A549 (cell line): ENCODE results near the gene TXLNG.

Experiments
- CEBPB ChIP-seq, 2 experiments: fragments of >200 bp in 1 of 2; sonication (Bioruptor Twin) in 1 of 2; formaldehyde crosslinking in 1 of 2; IDR thresholded peaks; 2 replicates each; pipeline ENCODE4 v1.6.1; 2012 to 2016
- CHD2 ChIP-seq: fragments of 150-350 bp; IDR thresholded peaks from 2 replicates; pipeline ENCODE4 v1.6.1; 2014; ENCODE audit warnings: low read length; ENCODE audit not compliant: partially characterized antibody
- EP300 ChIP-seq, 2 experiments: fragments of >200 bp; sonication (Bioruptor Twin); formaldehyde crosslinking; IDR thresholded peaks; 2 replicates in 1 of 2; 3 replicates in 1 of 2; pipeline ENCODE4 v1.6.1; 2016 to 2017
- HOXA7 ChIP-seq: fragments of 250-450 bp; sonication (Bioruptor Pico); IDR thresholded peaks from 2 replicates; pipeline ENCODE4 v1.5.0; 2020; ENCODE audit warnings: mild to moderate bottlenecking, moderate library complexity
- KDM5A ChIP-seq: fragments of 200-600 bp; sonication (generic); IDR thresholded peaks from 2 replicates; pipeline ENCODE4 v1.6.1; 2016; ENCODE audit warnings: antibody characterized with exemption, mild to moderate bottlenecking
- NR3C1 ChIP-seq: fragments of >200 bp; sonication (Bioruptor Twin); formaldehyde crosslinking; IDR thresholded peaks from 3 replicates; pipeline ENCODE4 v1.6.1; 2017
- RAD21 ChIP-seq, 2 experiments: fragments of >200 bp in 1 of 2; sonication (Bioruptor Twin) in 1 of 2; formaldehyde crosslinking in 1 of 2; IDR thresholded peaks in 1 of 2; conservative IDR thresholded peaks in 1 of 2; 2 replicates in 1 of 2; 3 replicates in 1 of 2; pipeline ENCODE4 v1.6.1; 2012 to 2018; ENCODE audit warnings: inconsistent platforms in 1 of 2
- RCOR1 ChIP-seq: fragments of 150-350 bp; IDR thresholded peaks from 2 replicates; pipeline ENCODE4 v1.6.1; 2014; ENCODE audit warnings: antibody characterized with exemption, low read length, low read depth
- REST ChIP-seq: fragments of 200-600 bp; sonication (generic); IDR thresholded peaks from 2 replicates; pipeline ENCODE4 v1.6.1; 2016; ENCODE audit warnings: antibody characterized with exemption, mild to moderate bottlenecking, moderate library complexity
- TF ChIP-seq, protein P1 (sequence below): fragments of >200 bp; sonication (Bioruptor Twin); formaldehyde crosslinking; IDR thresholded peaks from 3 replicates; pipeline ENCODE4 v1.5.1; 2016
- TF ChIP-seq, protein P2 (sequence below): fragments of 450-650 bp; IDR thresholded peaks from 2 replicates; pipeline ENCODE4 v1.6.1; 2014; ENCODE audit warnings: antibody characterized with exemption

DNA sequence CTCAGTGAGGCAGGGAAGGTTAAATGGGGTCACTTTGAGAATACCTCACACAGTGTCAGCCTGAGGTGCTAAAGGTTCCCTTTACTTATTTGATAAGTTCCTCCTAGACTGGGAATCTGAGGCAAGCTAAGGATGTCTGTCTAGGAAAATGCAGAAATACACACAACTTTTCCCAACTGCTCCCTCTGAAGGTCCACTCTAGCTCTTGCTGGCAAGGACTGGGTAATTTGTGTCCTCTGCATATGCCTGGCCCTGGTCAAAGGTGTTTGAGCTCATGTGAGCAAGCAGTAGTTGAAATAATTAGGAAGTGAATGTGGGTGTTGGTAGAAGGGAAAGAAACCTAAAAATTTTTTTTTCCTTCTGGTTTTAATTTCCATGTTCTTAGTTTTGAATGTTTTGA is 21.3 kb downstream of the TXLNG start:
- no peak for TF ChIP-seq RCOR1
- no peak for TF ChIP-seq CHD2
- no peak for TF ChIP-seq HOXA7 (CRISPR knock-in tag)
- TF ChIP-seq, protein P1, sequence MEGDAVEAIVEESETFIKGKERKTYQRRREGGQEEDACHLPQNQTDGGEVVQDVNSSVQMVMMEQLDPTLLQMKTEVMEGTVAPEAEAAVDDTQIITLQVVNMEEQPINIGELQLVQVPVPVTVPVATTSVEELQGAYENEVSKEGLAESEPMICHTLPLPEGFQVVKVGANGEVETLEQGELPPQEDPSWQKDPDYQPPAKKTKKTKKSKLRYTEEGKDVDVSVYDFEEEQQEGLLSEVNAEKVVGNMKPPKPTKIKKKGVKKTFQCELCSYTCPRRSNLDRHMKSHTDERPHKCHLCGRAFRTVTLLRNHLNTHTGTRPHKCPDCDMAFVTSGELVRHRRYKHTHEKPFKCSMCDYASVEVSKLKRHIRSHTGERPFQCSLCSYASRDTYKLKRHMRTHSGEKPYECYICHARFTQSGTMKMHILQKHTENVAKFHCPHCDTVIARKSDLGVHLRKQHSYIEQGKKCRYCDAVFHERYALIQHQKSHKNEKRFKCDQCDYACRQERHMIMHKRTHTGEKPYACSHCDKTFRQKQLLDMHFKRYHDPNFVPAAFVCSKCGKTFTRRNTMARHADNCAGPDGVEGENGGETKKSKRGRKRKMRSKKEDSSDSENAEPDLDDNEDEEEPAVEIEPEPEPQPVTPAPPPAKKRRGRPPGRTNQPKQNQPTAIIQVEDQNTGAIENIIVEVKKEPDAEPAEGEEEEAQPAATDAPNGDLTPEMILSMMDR: no peak
- TF ChIP-seq EP300 (IDR thresholded peaks at IDR 0.05): no peak
- no peak for TF ChIP-seq RAD21 (conservative IDR thresholded peaks at IDR 0.05 in 1 of 2, IDR thresholded peaks at IDR 0.05 in 1 of 2)
- TF ChIP-seq CEBPB (IDR thresholded peaks at IDR 0.05): no peak
- no peak for TF ChIP-seq KDM5A
- no peak for TF ChIP-seq REST
- TF ChIP-seq, protein P2, sequence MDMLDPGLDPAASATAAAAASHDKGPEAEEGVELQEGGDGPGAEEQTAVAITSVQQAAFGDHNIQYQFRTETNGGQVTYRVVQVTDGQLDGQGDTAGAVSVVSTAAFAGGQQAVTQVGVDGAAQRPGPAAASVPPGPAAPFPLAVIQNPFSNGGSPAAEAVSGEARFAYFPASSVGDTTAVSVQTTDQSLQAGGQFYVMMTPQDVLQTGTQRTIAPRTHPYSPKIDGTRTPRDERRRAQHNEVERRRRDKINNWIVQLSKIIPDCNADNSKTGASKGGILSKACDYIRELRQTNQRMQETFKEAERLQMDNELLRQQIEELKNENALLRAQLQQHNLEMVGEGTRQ: no peak
- TF ChIP-seq NR3C1: no peak
